ENCODE measurements around the gene GPRIN3. TPM values are rescaled to one million over a fixed set of nuclear protein-coding genes. Genes with fewer than 3 reads are reported as not detected.

The GPRIN3 gene
- total RNA-seq, 3 donors from 2014 or later: 7.4 to 13.2 (median 10.6) TPM

DNA sequence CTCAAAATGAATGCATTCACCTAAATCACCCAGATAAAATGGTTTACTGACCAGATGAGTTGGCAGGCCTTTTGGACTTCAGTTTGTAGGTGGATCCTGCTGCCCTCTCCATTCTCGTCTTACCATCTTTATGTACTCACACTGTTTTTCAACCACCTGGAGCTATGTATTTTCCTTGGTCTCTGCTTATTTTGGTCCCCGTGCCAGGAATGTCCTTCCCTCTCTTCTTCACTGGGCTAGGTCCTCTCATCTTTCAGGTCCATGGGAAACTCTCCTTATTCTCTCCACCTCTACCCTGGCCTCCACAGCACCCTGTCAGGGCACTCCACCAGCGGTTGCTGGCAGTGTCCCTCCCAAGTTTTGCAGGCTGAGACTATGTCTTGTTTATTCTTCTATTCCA lies 2.6 kb downstream of the GPRIN3 start:
- Mint-ChIP-seq H3K36me3 (ENCODE audit: insufficient read depth) (peaks cover 3% of the 10 kb centered on the region), H3K4me3 (peak overlapping the region; percentile 98), H3K27me3 (ENCODE audit: low read depth) (no peaks in the 10 kb centered on the region), H3K9me3 (no peaks in the 10 kb centered on the region), H3K4me1 (ENCODE audit: low read depth) (peaks cover 80% of the 10 kb centered on the region)
- no peak for DNase-seq
- ATAC-seq: no peak

DNA sequence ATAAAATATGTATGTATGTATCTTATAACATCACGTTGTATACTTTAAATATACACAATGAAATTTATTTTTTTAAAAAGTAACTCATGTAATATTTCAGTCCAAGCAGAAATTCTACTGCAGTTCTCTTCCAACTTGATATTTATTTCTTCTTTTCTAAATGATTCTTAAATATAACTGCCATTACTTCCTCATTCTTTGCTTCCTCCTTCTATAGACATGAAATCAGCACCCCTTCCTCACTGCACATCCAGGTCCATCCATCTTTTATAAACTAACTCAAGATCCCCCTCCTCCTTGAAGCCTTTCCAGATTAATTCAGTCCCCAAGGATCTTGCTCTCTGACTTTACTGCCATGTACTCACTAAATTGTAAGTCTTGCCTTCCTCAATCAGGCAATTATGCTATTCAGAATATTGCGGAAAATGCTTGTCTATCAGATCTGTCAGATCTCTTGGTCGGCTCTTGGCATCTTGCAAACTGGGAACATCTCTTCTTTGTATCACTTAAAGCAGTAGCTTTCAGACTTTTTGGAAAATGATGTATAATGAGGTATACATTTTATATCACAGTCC lies 3.7 kb downstream of the GPRIN3 start:
- H3K36me3 Mint-ChIP-seq (ENCODE audit: insufficient read depth): peaks cover 3% of the 10 kb centered on the region
- no peaks in the 10 kb centered on the region for H3K9me3 Mint-ChIP-seq
- H3K4me1 Mint-ChIP-seq (ENCODE audit: low read depth): peaks cover 78% of the 10 kb centered on the region
- peak overlapping the region; percentile 66 for H3K4me3 Mint-ChIP-seq
- DNase-seq (no peak), ATAC-seq (no peak)
- H3K27me3 Mint-ChIP-seq (ENCODE audit: low read depth): no peaks in the 10 kb centered on the region

DNA sequence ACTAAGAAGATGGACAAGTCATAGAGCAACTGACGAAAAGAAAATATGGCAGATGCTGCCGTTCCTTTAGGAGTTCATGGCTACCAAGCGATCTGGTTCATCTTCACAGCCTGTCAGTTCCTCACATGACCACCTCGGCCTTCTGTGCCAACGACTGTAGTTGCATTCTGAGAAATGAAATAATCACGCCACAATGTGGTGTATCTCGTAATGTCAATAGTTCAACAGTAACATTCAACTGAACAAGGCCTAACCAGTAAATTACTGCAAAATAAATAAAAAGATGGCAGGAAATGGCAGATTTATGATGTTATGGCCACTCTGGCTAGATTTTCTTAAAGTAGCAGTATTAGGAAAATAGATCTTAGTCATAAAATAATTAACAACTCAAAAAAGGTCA lies 4.4 kb downstream of the GPRIN3 start:
- peaks cover 3% of the 10 kb centered on the region for H3K36me3 Mint-ChIP-seq (ENCODE audit: insufficient read depth)

GRCh38 chr4:89301902-89302301 lies 5.7 kb downstream of the GPRIN3 start:
- no peaks in the 10 kb centered on the region for H3K27me3 Mint-ChIP-seq (ENCODE audit: low read depth)
- H3K9me3 Mint-ChIP-seq: no peaks in the 10 kb centered on the region
- H3K4me1 Mint-ChIP-seq (ENCODE audit: low read depth): peaks cover 86% of the 10 kb centered on the region
- H3K4me3 Mint-ChIP-seq: peak overlapping the region; percentile 79
- peaks cover 5% of the 10 kb centered on the region for H3K36me3 Mint-ChIP-seq (ENCODE audit: insufficient read depth)
- ATAC-seq (no peak), DNase-seq (no peak)

More for the DNA sequence above, 4.4 kb downstream of the GPRIN3 start:
- Mint-ChIP-seq H3K27me3 (ENCODE audit: low read depth) (no peaks in the 10 kb centered on the region), H3K4me1 (ENCODE audit: low read depth) (peaks cover 77% of the 10 kb centered on the region), H3K9me3 (no peaks in the 10 kb centered on the region), H3K4me3 (peak overlapping the region; percentile 79)
- DNase-seq: peak; percentile 42
- ATAC-seq: peak in 1 of 2 donors; percentile 20

DNA sequence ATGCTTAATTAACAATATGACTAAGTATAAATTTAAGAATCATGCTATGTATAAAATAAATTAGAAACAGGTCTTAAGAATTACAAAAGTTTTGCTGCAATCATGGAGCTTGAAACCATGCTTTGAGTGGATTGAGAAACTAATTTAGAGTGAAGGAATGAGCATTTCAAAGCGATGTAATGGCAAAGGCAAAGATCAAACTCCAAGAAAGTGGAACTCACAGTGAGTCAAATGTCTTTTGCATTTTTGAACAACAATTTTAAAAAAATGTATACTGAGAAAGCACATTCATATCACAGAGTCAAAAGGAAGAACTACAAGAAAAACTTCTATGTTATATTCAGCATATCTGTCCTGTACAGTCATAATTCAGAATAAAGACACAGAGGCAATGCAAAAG lies 6.6 kb downstream of the GPRIN3 start:
- DNase-seq (no peak), ATAC-seq (peak; percentile 33 to 46)
- peak overlapping the region; percentile 71 for H3K4me3 Mint-ChIP-seq
- peaks cover 87% of the 10 kb centered on the region for H3K4me1 Mint-ChIP-seq (ENCODE audit: low read depth)
- no peaks in the 10 kb centered on the region for H3K9me3 Mint-ChIP-seq
- peaks cover 5% of the 10 kb centered on the region for H3K36me3 Mint-ChIP-seq (ENCODE audit: insufficient read depth)
- H3K27me3 Mint-ChIP-seq (ENCODE audit: low read depth): no peaks in the 10 kb centered on the region

- peak overlapping the region; percentile 62 for H3K4me3 Mint-ChIP-seq
- no peak for DNase-seq
Measured at GRCh38 chr4:89300499-89300898, 7.1 kb downstream of the GPRIN3 start.

DNA sequence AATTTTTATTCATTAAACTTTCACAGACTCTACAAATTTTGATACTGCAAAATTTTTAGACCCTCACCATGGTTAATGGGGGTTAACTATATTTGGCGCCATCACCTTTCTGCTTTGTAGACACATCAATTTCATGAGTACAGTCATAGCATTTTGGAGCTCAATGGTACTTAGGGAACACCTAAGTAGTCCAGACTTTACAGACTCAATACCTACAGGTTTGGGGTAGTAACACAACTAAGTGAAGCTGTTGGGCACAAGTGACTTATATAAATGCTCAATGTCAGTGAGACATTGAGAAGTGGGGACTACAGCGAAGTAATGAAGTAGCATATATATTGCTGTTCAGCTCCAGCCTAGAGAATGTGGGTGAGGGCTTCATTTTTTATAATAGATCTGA lies 7.5 kb downstream of the GPRIN3 start:
- no peaks in the 10 kb centered on the region for H3K27me3 Mint-ChIP-seq (ENCODE audit: low read depth)
- peaks cover 84% of the 10 kb centered on the region for H3K4me1 Mint-ChIP-seq (ENCODE audit: low read depth)
- peaks cover 5% of the 10 kb centered on the region for H3K36me3 Mint-ChIP-seq (ENCODE audit: insufficient read depth)
- no peaks in the 10 kb centered on the region for H3K9me3 Mint-ChIP-seq
- ATAC-seq: no peak
- no peak for DNase-seq
- peak overlapping the region; percentile 62 for H3K4me3 Mint-ChIP-seq

More at GRCh38 chr4:89300499-89300898, 7.1 kb downstream of the GPRIN3 start:
- Mint-ChIP-seq H3K27me3 (ENCODE audit: low read depth) (no peaks in the 10 kb centered on the region), H3K4me1 (ENCODE audit: low read depth) (peaks cover 84% of the 10 kb centered on the region), H3K36me3 (ENCODE audit: insufficient read depth) (peaks cover 5% of the 10 kb centered on the region), H3K9me3 (no peaks in the 10 kb centered on the region)
- peak; percentile 34 to 35 for ATAC-seq

GRCh38 chr4:89299153-89299791 lies 8.3 kb downstream of the GPRIN3 start:
- no peak for DNase-seq
- Mint-ChIP-seq H3K27me3 (ENCODE audit: low read depth) (no peaks in the 10 kb centered on the region), H3K36me3 (ENCODE audit: insufficient read depth) (peaks cover 5% of the 10 kb centered on the region), H3K4me1 (ENCODE audit: low read depth) (peaks cover 86% of the 10 kb centered on the region), H3K4me3 (peak overlapping the region; percentile 94), H3K9me3 (no peaks in the 10 kb centered on the region)
- peak; percentile 17 to 21 for ATAC-seq

- ATAC-seq: no peak
- no peak for DNase-seq
- peak overlapping the region; percentile 94 for H3K4me3 Mint-ChIP-seq
- peaks cover 86% of the 10 kb centered on the region for H3K4me1 Mint-ChIP-seq (ENCODE audit: low read depth)
- H3K9me3 Mint-ChIP-seq: no peaks in the 10 kb centered on the region
- no peaks in the 10 kb centered on the region for H3K27me3 Mint-ChIP-seq (ENCODE audit: low read depth)
- peaks cover 5% of the 10 kb centered on the region for H3K36me3 Mint-ChIP-seq (ENCODE audit: insufficient read depth)
Measured at GRCh38 chr4:89298788-89299152, 8.8 kb downstream of the GPRIN3 start.

DNA sequence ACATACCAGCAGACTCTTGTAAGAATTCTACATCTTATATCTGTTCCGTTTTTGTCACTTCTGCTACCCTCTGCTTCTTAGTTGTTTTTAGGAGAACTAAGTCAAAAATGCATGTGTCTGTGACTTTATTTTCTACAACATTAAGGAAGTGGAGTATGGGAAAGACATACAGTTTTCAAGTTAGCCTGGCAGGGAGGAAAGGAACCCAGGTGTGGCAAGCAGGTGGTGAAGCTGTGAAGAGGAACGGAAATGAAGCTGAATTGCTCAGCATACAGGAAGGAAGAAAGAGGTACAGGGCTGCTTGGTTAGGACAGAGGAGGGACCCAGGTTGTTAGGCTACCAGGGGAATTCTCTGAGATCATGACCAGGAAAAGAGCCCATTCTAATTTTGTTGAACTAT lies 9.4 kb downstream of the GPRIN3 start:
- H3K36me3 Mint-ChIP-seq (ENCODE audit: insufficient read depth): peaks cover 2% of the 10 kb centered on the region
- ATAC-seq: peak in 1 of 2 donors; percentile 27
- no peak for DNase-seq
- H3K4me1 Mint-ChIP-seq (ENCODE audit: low read depth): peaks cover 89% of the 10 kb centered on the region
- H3K27me3 Mint-ChIP-seq (ENCODE audit: low read depth): no peaks in the 10 kb centered on the region
- H3K9me3 Mint-ChIP-seq: no peaks in the 10 kb centered on the region
- H3K4me3 Mint-ChIP-seq: peak overlapping the region; percentile 72

DNA sequence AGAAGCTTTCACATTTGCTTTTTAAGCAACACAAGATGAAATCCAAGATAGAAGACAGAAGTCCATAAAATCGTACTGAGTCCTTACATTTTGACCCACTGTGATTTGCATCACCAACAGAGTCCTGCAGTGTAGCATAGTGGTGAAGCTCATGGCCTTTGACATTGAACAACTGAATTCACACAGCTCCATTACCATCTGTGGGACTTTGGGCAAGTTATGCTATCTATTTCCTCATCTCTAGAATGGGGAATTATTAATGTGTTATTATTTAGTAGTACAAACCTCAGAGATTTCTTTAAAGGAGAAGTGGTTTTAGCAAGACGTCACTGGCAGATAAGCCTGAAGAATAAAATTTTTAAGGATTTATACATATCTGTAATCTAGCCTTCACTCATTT lies 10.7 kb downstream of the GPRIN3 start:
- no peak for DNase-seq

GRCh38 chr4:89296399-89296798 lies 11.2 kb downstream of the GPRIN3 start:
- H3K9me3 Mint-ChIP-seq: no peaks in the 10 kb centered on the region
- no peak overlapping the region for H3K4me3 Mint-ChIP-seq
- no peak for ATAC-seq
- peaks cover 2% of the 10 kb centered on the region for H3K36me3 Mint-ChIP-seq (ENCODE audit: insufficient read depth)
- H3K27me3 Mint-ChIP-seq (ENCODE audit: low read depth): no peaks in the 10 kb centered on the region
- H3K4me1 Mint-ChIP-seq (ENCODE audit: low read depth): peaks cover 88% of the 10 kb centered on the region
- no peak for DNase-seq

More for the DNA sequence above, 10.7 kb downstream of the GPRIN3 start:
- no peak for ATAC-seq
- no peaks in the 10 kb centered on the region for H3K27me3 Mint-ChIP-seq (ENCODE audit: low read depth)
- H3K4me1 Mint-ChIP-seq (ENCODE audit: low read depth): peaks cover 88% of the 10 kb centered on the region
- peaks cover 2% of the 10 kb centered on the region for H3K36me3 Mint-ChIP-seq (ENCODE audit: insufficient read depth)
- H3K9me3 Mint-ChIP-seq: no peaks in the 10 kb centered on the region
- peak overlapping the region; percentile 29 for H3K4me3 Mint-ChIP-seq

DNA sequence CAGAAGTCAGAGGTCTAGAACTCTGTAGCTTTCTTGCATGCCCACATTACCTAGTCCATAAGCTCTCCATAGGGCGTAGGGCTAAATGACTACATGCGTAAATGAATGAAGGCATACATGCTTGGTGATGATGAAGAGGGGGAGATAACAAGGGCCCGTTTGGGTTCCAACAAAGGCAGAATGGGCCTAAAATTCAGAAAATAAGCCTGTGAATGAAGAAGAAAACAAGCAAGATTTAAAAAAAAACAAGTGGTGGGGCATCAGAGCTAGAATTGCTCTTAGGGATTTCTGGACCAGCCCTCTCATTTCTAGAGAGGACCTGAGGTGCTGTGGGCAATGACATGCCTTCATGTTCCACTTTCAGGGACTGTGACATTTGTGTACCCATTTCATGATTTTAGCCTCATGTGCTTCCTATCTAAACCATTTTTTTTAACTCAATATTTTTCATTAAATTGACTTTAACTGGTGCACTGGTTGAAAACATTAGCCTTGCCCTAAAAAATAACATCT lies 12.1 kb downstream of the GPRIN3 start:
- H3K27me3 Mint-ChIP-seq (ENCODE audit: low read depth): no peaks in the 10 kb centered on the region
- DNase-seq (no peak), ATAC-seq (peak in 1 of 2 donors; percentile 22)
- peak overlapping the region; percentile 68 for H3K4me3 Mint-ChIP-seq
- peaks cover 89% of the 10 kb centered on the region for H3K4me1 Mint-ChIP-seq (ENCODE audit: low read depth)
- peaks cover 2% of the 10 kb centered on the region for H3K36me3 Mint-ChIP-seq (ENCODE audit: insufficient read depth)
- no peaks in the 10 kb centered on the region for H3K9me3 Mint-ChIP-seq

- ATAC-seq (peak; percentile 67 to 76), DNase-seq (no peak)
- Mint-ChIP-seq H3K36me3 (ENCODE audit: insufficient read depth) (peaks cover 2% of the 10 kb centered on the region), H3K4me3 (peak overlapping the region; percentile 68), H3K4me1 (ENCODE audit: low read depth) (peaks cover 92% of the 10 kb centered on the region), H3K9me3 (no peaks in the 10 kb centered on the region), H3K27me3 (ENCODE audit: low read depth) (no peaks in the 10 kb centered on the region)
Measured at GRCh38 chr4:89294573-89295269, 12.9 kb downstream of the GPRIN3 start.

Data from activated T-cell treated with anti-CD3 and anti-CD28 coated beads, Interleukin-2, amount 50 U/mL, for 4 hours (primary cell).